HepG2 (cell line): ENCODE results near the gene COPZ1. TPM values are rescaled to one million over a fixed set of nuclear protein-coding genes. Genes with fewer than 3 reads are reported as not detected.

Source experiments
- BCLAF1 ChIP-seq: fragments of 450-650 bp; IDR thresholded peaks from 2 replicates; pipeline ENCODE4 v1.6.1; 2017; ENCODE audit warnings: mild to moderate bottlenecking
- CCDC6 ChIP-seq: sonication (generic); formaldehyde crosslinking; IDR thresholded peaks from 2 replicates; pipeline ENCODE4 v1.8.1; 2022; ENCODE audit warnings: mild to moderate bottlenecking, missing genetic modification reagents, moderate library complexity
- FOXC1 ChIP-seq: sonication (generic); formaldehyde crosslinking; IDR thresholded peaks from 2 replicates; pipeline ENCODE4 v1.8.0; 2022; ENCODE audit warnings: mild to moderate bottlenecking, missing genetic modification reagents, borderline replicate concordance
- FOXM1 ChIP-seq: sonication (generic); formaldehyde crosslinking; IDR thresholded peaks from 2 replicates; pipeline ENCODE4 v1.5.0; 2020; ENCODE audit warnings: missing genetic modification reagents
- HNRNPH1 ChIP-seq: fragments of 200-400 bp; formaldehyde crosslinking; optimal IDR thresholded peaks from 2 replicates; pipeline ENCODE3; 2017; ENCODE audit warnings: mild to moderate bottlenecking, low read depth, low read length
- LBX2 ChIP-seq: sonication (generic); formaldehyde crosslinking; IDR thresholded peaks from 2 replicates; pipeline ENCODE4 v1.5.0; 2020; ENCODE audit warnings: missing genetic modification reagents, mild to moderate bottlenecking, borderline replicate concordance
- NCOA1 ChIP-seq: sonication (generic); formaldehyde crosslinking; IDR thresholded peaks from 2 replicates; pipeline ENCODE4 v1.9.0; 2021; ENCODE audit warnings: missing genetic modification reagents
- PLRG1 ChIP-seq: fragments of 450-650 bp; conservative IDR thresholded peaks from 2 replicates; pipeline ENCODE4 v1.6.1; 2016
- POLR2AphosphoS5 ChIP-seq: IDR thresholded peaks from 2 replicates; pipeline ENCODE4 v1.6.1; 2012; ENCODE audit warnings: low read depth, low read length
- RFX1 ChIP-seq: fragments of 450-650 bp; IDR thresholded peaks from 2 replicates; pipeline ENCODE4 v1.6.1; 2017
- SNAPC4 ChIP-seq: sonication (generic); formaldehyde crosslinking; IDR thresholded peaks from 2 replicates; pipeline ENCODE4 v1.4.0; 2020; ENCODE audit warnings: mild to moderate bottlenecking, missing genetic modification reagents
- TAF1 ChIP-seq: sonication (generic); formaldehyde crosslinking; IDR thresholded peaks from 2 replicates; pipeline ENCODE4 v1.4.0; 2020; ENCODE audit warnings: missing genetic modification reagents
- ZBTB43 ChIP-seq: sonication (generic); formaldehyde crosslinking; conservative IDR thresholded peaks from 2 replicates; pipeline ENCODE4 v1.4.0; 2020; ENCODE audit warnings: missing genetic modification reagents
- ZBTB7A ChIP-seq: sonication (generic); formaldehyde crosslinking; IDR thresholded peaks from 2 replicates; pipeline ENCODE4 v1.8.0; 2022; ENCODE audit warnings: mild to moderate bottlenecking, missing genetic modification reagents
- ZNF160 ChIP-seq: sonication (generic); formaldehyde crosslinking; IDR thresholded peaks from 2 replicates; pipeline ENCODE4 v1.8.0; 2022; ENCODE audit warnings: mild to moderate bottlenecking, inconsistent platforms, missing genetic modification reagents
- ZNF367 ChIP-seq: sonication (generic); formaldehyde crosslinking; IDR thresholded peaks from 2 replicates; pipeline ENCODE4 v1.4.0; 2020; ENCODE audit warnings: missing genetic modification reagents, borderline replicate concordance
- ZNF512 ChIP-seq: sonication (generic); formaldehyde crosslinking; IDR thresholded peaks from 2 replicates; pipeline ENCODE4 v1.4.0; 2020; ENCODE audit warnings: mild to moderate bottlenecking, missing genetic modification reagents
- ZNF598 ChIP-seq: sonication (generic); formaldehyde crosslinking; IDR thresholded peaks from 2 replicates; pipeline ENCODE4 v1.5.1; 2020; ENCODE audit warnings: mild to moderate bottlenecking, missing genetic modification reagents, borderline replicate concordance
- ZNF761 ChIP-seq: sonication (generic); formaldehyde crosslinking; conservative IDR thresholded peaks from 2 replicates; pipeline ENCODE4 v1.4.0; 2020; ENCODE audit warnings: mild to moderate bottlenecking, missing genetic modification reagents
- polyA plus RNA-seq, 8 experiments: library from polyadenylated mRNA; depleted of rRNA in 3 of 8; stranded (reverse) in 7 of 8; unstranded in 1 of 8; fragments of >200 nt; fragmentation: Illumina TruSeq in 4 of 8; extraction: Trizol in 4 of 8; gene quantifications; 2 replicates each; pipeline versions ENCODE4 v1.2.1 to v1.2.3, GENCODE V29; 2011 to 2016; ENCODE audit warnings: low read depth in 4 of 8, missing spikeins in 1 of 8, mixed read lengths in 1 of 8; ENCODE audit not compliant: insufficient read depth in 1 of 8
- total RNA-seq, 5 experiments: library from RNA; depleted of rRNA; stranded (reverse); fragments of >200 nt; fragmentation: Illumina TruSeq; extraction: Trizol; gene quantifications; 2 replicates each; pipeline ENCODE4 v1.2.3, GENCODE V29; 2016; ENCODE audit warnings: low read depth in 1 of 5

Gene COPZ1
- total and polyA plus RNA-seq, 2 of the 13 experiments (the other 11 are each of a cell fraction or from before 2014, with no cell fraction given) = 125 to 184 TPM

GRCh38 chr12:54294152-54294952 lies 30.6 kb upstream of the COPZ1 start (continued):
- no peak for TF ChIP-seq ZBTB43 (CRISPR knock-in tag)
- TF ChIP-seq FOXC1 = peak; percentile 37; the same call in 1 of the 2 replicates
- no peak for TF ChIP-seq TAF1 (CRISPR knock-in tag)
- no peak for TF ChIP-seq POLR2AphosphoS5
- no peak for TF ChIP-seq NCOA1 (CRISPR knock-in tag)
- no peak for TF ChIP-seq HNRNPH1
- no peak for TF ChIP-seq ZNF512 (CRISPR knock-in tag)
- TF ChIP-seq RFX1 = peak; percentile 53; the same call in 1 of the 2 replicates
- no peak for TF ChIP-seq ZNF367 (CRISPR knock-in tag)
- TF ChIP-seq CCDC6 (CRISPR knock-in tag) = peak; percentile 74; the same call in 1 of the 2 replicates
- no peak for TF ChIP-seq SNAPC4 (CRISPR knock-in tag)
- TF ChIP-seq ZNF598 (CRISPR knock-in tag) = no peak
- no peak for TF ChIP-seq LBX2 (CRISPR knock-in tag)
- no peak for TF ChIP-seq FOXM1 (CRISPR knock-in tag)
- TF ChIP-seq PLRG1 = no peak
- no peak for TF ChIP-seq BCLAF1
- TF ChIP-seq ZNF160 (CRISPR knock-in tag) = no peak
- no peak for TF ChIP-seq ZNF761 (CRISPR knock-in tag)
- no peak for TF ChIP-seq ZBTB7A (CRISPR knock-in tag)
